Measurements from ENCODE around the gene NOS1AP.

DNA sequence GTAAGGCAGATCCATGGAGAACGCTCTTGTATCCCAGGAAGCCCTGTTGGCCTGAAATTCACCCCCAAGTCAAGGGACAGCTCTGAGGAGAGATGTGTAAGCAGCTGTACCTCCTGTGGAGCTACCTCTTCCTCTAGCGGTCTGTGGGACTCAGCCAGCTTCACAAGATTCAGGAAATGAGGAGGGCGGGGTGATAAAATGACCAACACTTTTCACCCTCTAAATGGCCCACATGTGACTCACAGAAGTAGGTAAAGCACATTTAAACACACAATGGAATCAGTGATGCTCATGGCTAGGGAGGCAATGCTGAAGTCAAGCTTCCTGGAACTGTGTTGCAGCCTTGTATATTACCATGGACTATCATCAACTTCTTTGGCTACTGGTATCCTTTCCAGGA, 342.5 kb downstream of the NOS1AP start, which contains the start of gene SH2D1B:
- TF ChIP-seq, protein P1, sequence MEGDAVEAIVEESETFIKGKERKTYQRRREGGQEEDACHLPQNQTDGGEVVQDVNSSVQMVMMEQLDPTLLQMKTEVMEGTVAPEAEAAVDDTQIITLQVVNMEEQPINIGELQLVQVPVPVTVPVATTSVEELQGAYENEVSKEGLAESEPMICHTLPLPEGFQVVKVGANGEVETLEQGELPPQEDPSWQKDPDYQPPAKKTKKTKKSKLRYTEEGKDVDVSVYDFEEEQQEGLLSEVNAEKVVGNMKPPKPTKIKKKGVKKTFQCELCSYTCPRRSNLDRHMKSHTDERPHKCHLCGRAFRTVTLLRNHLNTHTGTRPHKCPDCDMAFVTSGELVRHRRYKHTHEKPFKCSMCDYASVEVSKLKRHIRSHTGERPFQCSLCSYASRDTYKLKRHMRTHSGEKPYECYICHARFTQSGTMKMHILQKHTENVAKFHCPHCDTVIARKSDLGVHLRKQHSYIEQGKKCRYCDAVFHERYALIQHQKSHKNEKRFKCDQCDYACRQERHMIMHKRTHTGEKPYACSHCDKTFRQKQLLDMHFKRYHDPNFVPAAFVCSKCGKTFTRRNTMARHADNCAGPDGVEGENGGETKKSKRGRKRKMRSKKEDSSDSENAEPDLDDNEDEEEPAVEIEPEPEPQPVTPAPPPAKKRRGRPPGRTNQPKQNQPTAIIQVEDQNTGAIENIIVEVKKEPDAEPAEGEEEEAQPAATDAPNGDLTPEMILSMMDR (conservative IDR thresholded peaks at IDR 0.05) = no peak
- TF ChIP-seq ZFX (IDR thresholded peaks at IDR 0.05) = no peak

Data from C4-2B (cell line).